Mesenteric fat pad (tissue), 1 donor: ENCODE data around the gene ZMIZ1. TPM values are rescaled to one million over a fixed set of nuclear protein-coding genes. Genes with fewer than 3 reads are reported as not detected.

Source experiments
- DNase-seq: peaks from one replicate; pipeline ENCODE4 v3.0.0-alpha.2; 2020; ENCODE audit warnings: low spot score
- total RNA-seq: library from RNA; stranded (reverse); fragmentation: NEBNext Ultra II Directional; extraction: Animal tissue kit (Norgen Biotek cat#: 25700); gene quantifications from one replicate; pipeline ENCODE4 v1.2.1, GENCODE V29; 2021
- donor health status: DM: yes; HTN: yes; CAD: no.

ZMIZ1 gene
- total RNA-seq, 1 donor from 2014 or later, result 81.1 TPM

DNA sequence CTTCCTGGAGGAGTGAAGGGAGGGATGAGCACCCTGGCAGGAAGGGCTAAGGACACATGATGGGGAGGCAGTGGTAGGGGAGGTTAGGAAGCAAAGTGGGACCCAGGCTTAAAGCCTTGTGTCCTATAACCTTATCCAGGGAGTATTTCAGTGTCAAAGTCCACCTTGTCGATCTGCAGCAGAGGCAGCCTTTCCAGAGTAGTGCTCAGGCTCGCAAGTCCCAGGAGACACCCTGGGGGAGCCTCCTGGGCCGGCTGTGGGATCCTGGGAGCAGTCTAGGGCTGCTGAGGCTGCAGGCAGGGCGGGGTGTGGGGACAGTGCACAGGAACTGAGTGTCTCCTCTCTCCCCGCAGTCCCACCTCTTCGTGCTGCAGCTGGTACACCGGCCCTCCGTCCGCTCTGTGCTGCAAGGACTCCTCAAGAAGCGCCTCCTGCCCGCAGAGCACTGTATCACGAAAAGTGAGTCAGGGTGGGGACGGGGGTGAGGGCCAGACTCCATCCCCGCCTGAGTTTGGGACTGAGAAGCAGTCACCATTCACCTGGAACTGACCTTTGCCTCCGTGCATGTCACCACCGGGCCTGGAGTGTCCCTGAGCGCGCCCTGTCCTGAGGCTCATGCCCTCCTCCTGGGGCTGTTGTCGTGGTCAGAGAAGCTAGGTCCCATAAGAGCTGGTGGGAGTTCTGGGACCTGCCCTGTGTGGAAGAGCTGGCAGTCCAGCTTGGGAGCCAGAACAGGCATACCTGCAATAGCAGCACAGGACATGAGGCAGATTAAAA lies 233.2 kb downstream of the ZMIZ1 start:
- no peak for DNase-seq

- DNase-seq, result no peak
Measured at GRCh38 chr10:79303631-79304478, 235.1 kb downstream of the ZMIZ1 start.

DNA sequence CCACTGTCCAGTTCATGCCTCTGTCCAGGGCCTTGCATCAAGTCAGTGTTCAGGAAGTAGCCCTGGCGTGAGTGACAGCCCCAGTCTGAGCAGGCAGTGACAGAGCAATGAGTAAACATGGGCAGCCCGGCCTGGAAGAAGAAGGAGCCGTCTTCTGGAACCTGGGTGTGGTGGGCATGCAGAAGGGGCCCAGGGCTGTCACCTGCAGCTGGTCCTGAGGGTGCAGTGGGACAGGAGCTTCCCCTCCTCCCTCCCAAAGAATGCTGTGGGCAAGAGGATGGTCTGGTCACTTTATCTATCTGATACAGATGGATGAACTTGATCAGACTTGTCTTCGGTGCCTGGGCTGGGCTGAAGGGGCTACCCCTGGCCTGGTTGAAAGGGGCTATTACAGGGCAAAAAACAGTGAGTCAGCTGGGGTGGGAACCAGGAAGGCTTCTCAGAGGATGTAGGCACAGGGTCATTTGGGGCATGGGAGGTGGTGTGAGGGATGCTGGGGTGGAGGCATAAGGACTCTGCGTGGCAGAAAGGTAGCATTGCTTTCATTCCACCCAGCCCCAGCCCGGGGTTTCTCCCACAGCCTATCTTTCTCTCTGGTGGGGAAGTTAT lies 235.8 kb downstream of the ZMIZ1 start:
- no peak for DNase-seq

- DNase-seq, result no peak
Measured at GRCh38 chr10:79305515-79305914, 236.7 kb downstream of the ZMIZ1 start.

DNA sequence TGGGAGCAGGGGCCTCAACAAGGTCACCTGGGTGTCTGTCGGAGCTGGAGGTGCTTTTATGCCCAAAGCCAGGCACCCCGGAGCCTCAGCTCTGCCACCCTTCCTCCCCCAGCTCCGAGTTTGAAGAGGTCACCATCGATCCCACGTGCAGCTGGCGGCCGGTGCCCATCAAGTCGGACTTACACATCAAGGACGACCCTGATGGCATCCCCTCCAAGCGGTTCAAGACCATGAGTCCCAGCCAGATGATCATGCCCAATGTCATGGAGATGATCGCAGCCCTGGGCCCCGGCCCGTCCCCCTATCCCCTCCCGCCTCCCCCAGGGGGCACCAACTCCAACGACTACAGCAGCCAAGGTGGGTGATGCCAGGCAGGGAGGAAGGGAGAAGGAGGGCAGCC lies 237.2 kb downstream of the ZMIZ1 start:
- no peak for DNase-seq

- no peak for DNase-seq
Measured at GRCh38 chr10:79306644-79307220, 238.0 kb downstream of the ZMIZ1 start.

DNA sequence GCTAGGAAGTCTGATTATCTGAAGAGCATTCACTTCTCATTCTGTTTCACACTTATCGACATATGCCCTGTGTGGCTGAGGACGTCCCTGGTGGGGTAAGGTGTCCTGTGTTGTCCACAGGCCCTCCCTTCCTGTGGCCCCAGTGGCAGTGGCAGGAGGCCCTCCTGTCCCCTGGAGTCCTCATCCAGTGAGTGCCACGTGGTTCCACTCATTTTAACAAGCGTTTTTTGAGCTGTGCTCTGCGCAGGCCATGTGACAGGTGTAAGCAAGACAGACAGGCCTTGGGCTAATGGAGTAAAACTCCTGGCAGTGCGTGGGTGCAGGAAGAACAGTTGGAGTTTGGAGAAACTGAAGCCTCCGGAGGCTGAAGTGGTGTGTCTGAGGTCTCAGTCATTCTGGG lies 239.2 kb downstream of the ZMIZ1 start:
- no peak for DNase-seq

- DNase-seq, result no peak
Measured at GRCh38 chr10:79308969-79309665, 240.4 kb downstream of the ZMIZ1 start.

- DNase-seq, result no peak
Measured at GRCh38 chr10:79310200-79310865, 241.6 kb downstream of the ZMIZ1 start.

DNA sequence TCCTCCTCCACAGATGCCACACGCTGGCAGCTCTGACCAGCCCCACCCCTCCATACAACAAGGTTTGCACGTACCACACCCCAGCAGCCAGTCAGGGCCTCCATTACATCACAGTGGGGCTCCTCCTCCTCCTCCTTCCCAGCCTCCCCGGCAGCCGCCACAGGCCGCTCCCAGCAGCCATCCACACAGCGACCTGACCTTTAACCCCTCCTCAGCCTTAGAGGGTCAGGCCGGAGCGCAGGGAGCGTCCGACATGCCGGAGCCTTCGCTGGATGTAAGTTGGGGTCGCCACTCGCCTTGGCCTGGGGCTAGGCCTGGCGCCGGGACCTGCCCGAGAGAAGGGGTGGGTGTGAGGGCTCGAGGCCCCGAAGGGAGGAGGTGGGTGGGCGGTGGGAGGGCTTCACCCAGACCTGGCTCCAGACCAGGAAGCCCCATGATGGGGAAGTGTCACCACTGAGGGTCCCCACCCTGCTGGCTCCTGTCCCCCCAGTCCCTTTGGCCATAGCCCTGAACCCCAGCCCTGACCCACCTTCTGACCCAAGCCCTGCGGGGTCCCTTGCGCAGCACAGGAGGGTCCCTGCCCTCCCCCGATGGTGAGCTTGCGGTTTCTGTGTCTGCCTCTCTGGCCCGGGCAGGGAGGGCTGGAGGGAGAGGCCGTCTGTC lies 242.3 kb downstream of the ZMIZ1 start:
- no peak for DNase-seq

DNA sequence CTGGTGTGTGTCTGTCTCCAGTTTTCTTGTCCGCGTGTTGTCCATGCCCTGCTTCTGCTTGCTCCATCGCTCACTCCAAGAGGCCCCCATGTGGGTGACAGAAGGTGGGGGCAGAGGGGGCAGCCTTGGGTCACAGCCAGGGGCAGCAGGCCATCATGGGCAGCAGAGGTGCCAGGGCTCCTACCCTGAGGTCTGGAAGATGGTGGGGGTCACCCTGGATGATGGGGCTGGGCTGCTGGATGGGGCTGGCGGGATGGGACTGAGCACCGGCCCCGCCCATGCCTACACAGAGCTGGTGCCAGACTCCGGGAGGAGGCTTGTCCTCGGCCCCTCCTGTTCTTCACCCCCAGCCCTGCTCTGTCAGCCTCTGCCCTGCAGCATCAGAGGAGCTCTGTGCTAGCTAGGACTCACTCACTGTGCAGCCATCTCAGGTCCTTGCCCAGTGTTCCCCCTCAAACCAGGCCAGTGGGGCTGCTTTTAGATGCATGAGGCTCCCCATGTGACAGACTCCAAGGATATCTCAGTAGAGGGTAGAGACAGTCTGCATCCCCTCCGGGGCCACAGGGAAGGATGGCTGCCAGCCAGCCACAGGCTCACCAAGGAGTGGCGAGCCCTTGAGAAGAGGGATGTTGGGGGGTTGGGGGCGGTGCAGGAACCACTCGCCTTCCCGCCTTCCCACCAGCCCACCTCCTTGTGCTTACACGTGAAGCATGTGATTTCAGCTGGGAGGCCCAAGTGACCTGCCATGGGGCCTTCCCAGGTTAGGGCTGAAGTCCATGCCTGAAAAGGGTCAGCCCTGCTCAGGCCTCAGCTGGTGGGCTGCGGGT lies 243.0 kb downstream of the ZMIZ1 start:
- DNase-seq, result no peak

DNA sequence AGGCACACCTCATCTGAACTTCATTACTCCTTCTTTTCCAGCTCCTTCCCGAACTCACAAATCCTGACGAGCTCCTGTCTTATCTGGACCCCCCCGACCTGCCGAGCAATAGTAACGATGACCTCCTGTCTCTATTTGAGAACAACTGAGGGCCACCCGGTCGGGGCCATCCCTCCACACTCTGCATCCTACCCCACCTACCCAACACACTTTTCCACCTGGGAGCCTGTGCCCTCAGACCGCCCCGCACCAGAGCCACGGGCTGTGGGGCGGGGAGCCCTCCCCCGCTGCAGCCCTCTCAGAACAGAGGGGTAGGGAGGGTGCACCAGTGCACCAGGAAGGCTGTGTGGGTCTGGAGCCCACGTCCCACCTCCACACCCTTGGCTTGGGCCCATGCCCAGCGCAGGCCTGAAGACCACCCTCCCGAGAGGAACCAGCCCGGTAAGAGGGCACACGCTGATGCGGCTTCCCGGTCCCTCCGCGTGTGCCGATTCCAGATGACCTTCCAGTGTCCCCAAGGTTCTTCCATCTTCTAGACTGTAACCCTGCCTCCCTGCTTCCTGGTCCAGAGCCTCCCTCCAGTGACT lies 243.9 kb downstream of the ZMIZ1 start:
- no peak for DNase-seq

DNA sequence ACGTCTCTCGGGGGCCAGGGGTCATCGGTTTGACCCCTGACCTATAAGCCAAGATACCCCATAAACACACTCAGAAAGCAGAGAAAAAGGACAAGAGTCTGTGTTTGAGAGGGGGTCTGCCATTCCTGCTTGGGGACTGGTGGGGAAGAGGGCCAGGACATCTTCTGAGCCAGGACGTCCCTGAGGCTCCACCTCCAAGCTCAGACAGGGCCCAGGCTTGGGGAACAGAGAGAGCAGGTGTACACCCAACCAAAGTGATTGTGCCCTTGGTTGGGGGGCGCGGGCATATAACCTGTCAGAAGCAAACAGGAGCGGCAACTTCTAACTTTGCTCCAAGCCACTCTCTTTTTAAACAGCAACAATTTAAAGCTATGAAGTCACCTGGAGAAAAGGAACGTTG lies 244.6 kb downstream of the ZMIZ1 start:
- DNase-seq, result no peak

- DNase-seq, result no peak
Measured at GRCh38 chr10:79313911-79314439, 245.2 kb downstream of the ZMIZ1 start.

DNA sequence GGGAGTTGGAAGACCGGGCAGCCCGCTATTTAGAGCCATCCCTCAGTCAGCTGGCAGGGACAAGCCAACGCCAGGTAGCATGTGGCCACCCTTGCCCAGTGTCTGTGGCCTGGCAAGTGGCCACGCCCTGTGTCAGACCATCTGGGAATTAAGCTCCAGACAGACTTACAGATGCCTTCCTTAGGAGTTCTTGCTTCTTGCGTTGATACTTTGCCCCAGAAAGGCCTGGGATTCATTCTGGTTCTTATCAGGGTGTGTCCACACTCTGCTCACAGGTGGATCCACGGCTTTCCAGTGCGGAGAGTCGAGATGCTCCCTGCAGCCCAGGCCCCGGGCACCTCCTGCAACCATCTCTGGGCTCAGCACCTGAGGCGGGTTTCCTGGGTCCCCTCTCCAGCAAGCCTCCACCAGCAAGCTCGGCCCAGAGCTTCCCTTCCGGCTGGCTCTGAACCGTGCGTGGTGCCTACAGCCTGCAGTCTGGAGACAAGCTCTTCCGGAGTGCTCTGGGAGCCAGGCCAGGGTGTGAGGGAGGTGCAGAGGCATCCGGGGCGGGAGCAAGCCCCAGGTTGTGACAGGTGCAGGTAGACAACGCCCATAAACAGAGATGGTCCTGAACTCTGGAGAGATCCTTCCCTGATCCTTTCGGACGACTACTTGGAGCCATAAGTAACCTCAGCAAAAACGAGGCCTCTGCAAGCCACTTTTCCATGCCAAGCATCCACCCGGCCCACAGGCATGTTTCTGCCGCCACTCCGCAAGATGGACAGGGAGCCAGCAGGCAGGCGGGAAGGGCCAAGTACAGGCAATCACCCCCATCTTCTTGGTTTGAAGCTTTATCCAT lies 246.2 kb downstream of the ZMIZ1 start:
- no peak for DNase-seq

- DNase-seq, result no peak
Measured at GRCh38 chr10:79315602-79315920, 246.8 kb downstream of the ZMIZ1 start.

- no peak for DNase-seq
Measured at GRCh38 chr10:79316671-79317431, 248.1 kb downstream of the ZMIZ1 start.
